WERI-Rb-1 (cell line): ENCODE data around the gene TRPM3.

Source experiments
- DNase-seq: peaks from one replicate; pipeline ENCODE4 v3.0.0-alpha.2; 2020
- H3K27ac ChIP-seq: fragments of 250-450 bp; sonication (Bioruptor Pico); 2 replicates; pipeline ENCODE4 v1.5.1; 2020; ENCODE audit warnings: mild to moderate bottlenecking, moderate library complexity
- H3K27me3 ChIP-seq: fragments of 250-450 bp; sonication (Bioruptor Pico); 2 replicates; pipeline ENCODE4 v1.5.1; 2021; ENCODE audit warnings: mild to moderate bottlenecking, low read depth, moderate library complexity; ENCODE audit not compliant: insufficient read depth, severe bottlenecking
- H3K36me3 ChIP-seq: fragments of 250-450 bp; sonication (Bioruptor Pico); 2 replicates; pipeline ENCODE4 v1.5.1; 2020; ENCODE audit warnings: mild to moderate bottlenecking, moderate library complexity
- H3K4me3 ChIP-seq: 2 replicates; pipeline ENCODE4 v1.5.1; 2011; ENCODE audit warnings: low read depth, mild to moderate bottlenecking, control low read depth, low read length
- H3K9me3 ChIP-seq: fragments of 250-450 bp; sonication (Bioruptor Pico); 2 replicates; pipeline ENCODE4 v1.5.1; 2021; ENCODE audit warnings: mild to moderate bottlenecking, moderate library complexity; ENCODE audit not compliant: severe bottlenecking
- CTCF ChIP-seq: IDR thresholded peaks from 2 replicates; pipeline ENCODE4 v1.5.1; 2011; ENCODE audit warnings: low read depth, mild to moderate bottlenecking, control low read depth, inconsistent platforms, low read length

The TRPM3 gene

GRCh38 chr9:70947086-70947485 lies 174.3 kb downstream of the TRPM3 start:
- H3K27ac ChIP-seq: no peak overlapping the region
- no peaks in the 10 kb centered on the region for H3K9me3 ChIP-seq
- no peak for TF ChIP-seq CTCF
- DNase-seq: no peak
- H3K27me3 ChIP-seq: no peaks in the 10 kb centered on the region
- H3K36me3 ChIP-seq: no peaks in the 10 kb centered on the region
- no peak overlapping the region for H3K4me3 ChIP-seq

DNA sequence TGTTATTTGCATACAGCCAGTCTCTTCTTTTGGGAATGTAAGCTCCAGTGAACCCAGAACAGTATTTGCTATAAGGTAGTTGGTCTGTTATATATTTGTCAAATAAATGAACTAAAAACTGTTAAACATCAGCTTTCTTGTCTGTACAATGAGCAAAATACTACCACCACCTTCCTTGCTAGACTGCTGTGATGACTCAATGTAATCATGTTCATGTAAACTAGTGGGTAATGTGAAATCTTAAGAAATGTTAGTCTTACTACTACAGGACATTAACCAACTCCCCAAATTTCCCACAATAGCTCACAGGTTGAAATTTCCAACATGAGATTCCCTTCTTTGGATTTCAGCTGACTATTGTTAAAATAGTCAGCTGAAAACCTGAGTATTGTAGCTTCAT lies 176.1 kb downstream of the TRPM3 start:
- no peak for TF ChIP-seq CTCF

DNA sequence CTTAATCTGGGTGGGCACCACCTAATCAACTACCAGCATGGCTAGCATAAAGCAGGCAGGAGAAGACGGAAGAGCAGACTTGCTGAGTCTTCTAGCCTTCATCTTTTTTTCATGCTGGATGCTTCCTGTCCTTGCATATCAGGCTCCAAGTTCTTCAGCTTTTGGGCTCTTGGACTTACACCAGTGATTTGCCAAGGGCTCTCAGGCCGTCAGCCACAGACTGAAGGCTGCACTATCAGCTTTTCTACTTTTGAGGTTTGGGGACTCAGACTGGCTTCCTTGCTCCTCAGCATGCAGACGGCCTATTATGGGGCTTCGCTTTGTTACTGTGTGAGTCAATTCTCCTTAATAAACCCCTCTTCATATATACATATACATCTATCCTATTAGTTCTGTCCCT lies 180.2 kb downstream of the TRPM3 start:
- TF ChIP-seq CTCF: no peak
- Histone ChIP-seq H3K4me3 (no peak overlapping the region), H3K36me3 (no peaks in the 10 kb centered on the region), H3K27me3 (no peaks in the 10 kb centered on the region), H3K9me3 (peaks cover 3% of the 10 kb centered on the region), H3K27ac (no peak overlapping the region)
- DNase-seq: no peak

More for the DNA sequence above, 176.1 kb downstream of the TRPM3 start:
- no peaks in the 10 kb centered on the region for H3K9me3 ChIP-seq
- no peak overlapping the region for H3K27ac ChIP-seq
- H3K4me3 ChIP-seq: no peak overlapping the region
- H3K27me3 ChIP-seq: no peaks in the 10 kb centered on the region
- no peak for DNase-seq
- no peaks in the 10 kb centered on the region for H3K36me3 ChIP-seq

DNA sequence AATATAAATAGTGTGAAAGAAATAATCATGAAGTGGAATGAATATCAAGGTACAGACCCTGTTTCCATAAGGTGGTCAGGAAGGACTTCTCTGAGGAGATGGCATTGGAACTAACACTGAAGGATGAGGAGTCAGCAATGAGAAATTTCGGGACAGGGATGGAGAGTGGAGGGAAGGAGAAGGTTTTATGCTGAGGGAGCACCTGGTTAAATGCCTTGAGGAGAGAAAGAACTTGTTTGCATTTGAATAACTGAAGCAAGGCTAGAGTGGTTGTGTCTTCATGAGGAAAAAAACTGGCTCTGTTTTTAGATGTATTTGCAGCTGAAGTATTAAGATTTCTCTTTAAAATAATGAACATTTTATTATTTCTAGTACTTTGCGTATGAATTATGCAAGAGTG lies 180.8 kb downstream of the TRPM3 start:
- Histone ChIP-seq H3K27ac (no peak overlapping the region), H3K36me3 (no peaks in the 10 kb centered on the region), H3K27me3 (no peaks in the 10 kb centered on the region), H3K4me3 (no peak overlapping the region), H3K9me3 (peaks cover 3% of the 10 kb centered on the region)
- TF ChIP-seq CTCF: no peak
- DNase-seq: no peak

- Histone ChIP-seq H3K9me3 (peaks cover 3% of the 10 kb centered on the region), H3K27ac (no peak overlapping the region), H3K36me3 (no peaks in the 10 kb centered on the region), H3K27me3 (no peaks in the 10 kb centered on the region), H3K4me3 (no peak overlapping the region)
- DNase-seq: no peak
- no peak for TF ChIP-seq CTCF
Observed at GRCh38 chr9:70936536-70936935, 184.9 kb downstream of the TRPM3 start.

GRCh38 chr9:70935856-70936255 lies 185.6 kb downstream of the TRPM3 start:
- TF ChIP-seq CTCF: no peak
- DNase-seq: no peak
- no peaks in the 10 kb centered on the region for H3K27me3 ChIP-seq
- H3K36me3 ChIP-seq: no peaks in the 10 kb centered on the region
- H3K4me3 ChIP-seq: no peak overlapping the region
- H3K9me3 ChIP-seq: peaks cover 3% of the 10 kb centered on the region
- H3K27ac ChIP-seq: no peak overlapping the region
